GM12878 (cell line): ENCODE measurements around the gene FAR2. TPM values are rescaled to one million over a fixed set of nuclear protein-coding genes. Genes with fewer than 3 reads are reported as not detected.
A peak's percentile ranks its signal among the peaks of the same experiment; 100 is the strongest.

Experiments
- ATAC-seq: fragments of 200-7000 bp; cut with Tn5 transposase; 3 replicates; pipeline ENCODE4 v1.9.1; 2020; ENCODE audit warnings: mild to moderate bottlenecking, moderate library complexity
- BruUV-seq: library from RNA; stranded (reverse); fragments of 400-500 nt; replicated peaks from 2 replicates; lab custom pipeline; 2021; lab: Mats Ljungman, UMichigan
- CTCF ChIA-PET: fragments of 300-600 bp; sonication (Branson Sonifier 250); formaldehyde crosslinking; extraction: SDS; loops from one replicate; lab custom pipeline; 2021; ENCODE audit warnings: inconsistent platforms; lab: Yijun Ruan, JAX
- POLR2A ChIA-PET: fragments of 350-600 bp; formaldehyde crosslinking; extraction: SDS; loops from one replicate; lab custom pipeline; 2021; ENCODE audit warnings: inconsistent platforms; lab: Charles Lee
- RAD21 ChIA-PET: fragments of 300-600 bp; sonication (Branson Sonifier 250); formaldehyde crosslinking; loops from one replicate; lab custom pipeline; 2023; ENCODE audit warnings: antibody characterized with exemption; ENCODE audit not compliant: unreplicated experiment; lab: Charles Lee
- SMC1A ChIA-PET: fragments of 300-600 bp; sonication (Branson Sonifier 250); formaldehyde crosslinking; loops from one replicate; lab custom pipeline; 2023; ENCODE audit not compliant: unreplicated experiment, uncharacterized antibody; lab: Charles Lee
- DNase-seq: peaks from one replicate; pipeline ENCODE4 v3.0.0-alpha.2; 2011; ENCODE audit warnings: low read depth, low spot score
- FAIRE-seq: peaks from 3 replicates; lab custom pipeline; 2011; peaks lifted over from hg19 to GRCh38; lab: Jason Lieb, UNC
- H2AFZ ChIP-seq: 2 replicates; pipeline ENCODE4 v1.6.0; 2011; ENCODE audit warnings: low read depth, low read length, control low read depth; ENCODE audit not compliant: control insufficient read depth
- H3K27ac ChIP-seq: 2 replicates; pipeline ENCODE4 v1.5.1; 2011; ENCODE audit warnings: control low read depth; ENCODE audit not compliant: control insufficient read depth, insufficient read depth
- H3K27me3 ChIP-seq, 2 experiments: replicated peaks in 1 of 2; 2 replicates each; pipeline versions ENCODE4 v1.6.0 to v1.6.1; 2011; ENCODE audit warnings: low read length in 1 of 2; ENCODE audit not compliant: control insufficient read depth in 2 of 2, insufficient read depth in 2 of 2
- H3K36me3 ChIP-seq, 2 experiments: 2 replicates each; pipeline ENCODE4 v1.5.1; 2011; ENCODE audit warnings: low read length in 1 of 2; ENCODE audit not compliant: control insufficient read depth in 2 of 2, insufficient read depth in 2 of 2
- H3K4me1 ChIP-seq: 2 replicates; pipeline ENCODE4 v1.6.1; 2011; ENCODE audit warnings: mild to moderate bottlenecking, low read length, moderate library complexity, mixed read lengths; ENCODE audit not compliant: control insufficient read depth, insufficient read depth
- H3K4me2 ChIP-seq: 2 replicates; pipeline ENCODE4 v1.6.0; 2011; ENCODE audit warnings: control low read depth; ENCODE audit not compliant: control insufficient read depth, insufficient read depth
- H3K4me3 ChIP-seq: fragments of 200-600 bp; sonication (generic); 2 replicates; pipeline ENCODE4 v1.5.1; 2016
- H3K79me2 ChIP-seq: 2 replicates; pipeline ENCODE4 v1.6.0; 2011; ENCODE audit warnings: low read length; ENCODE audit not compliant: control insufficient read depth, insufficient read depth
- H3K9ac ChIP-seq: 2 replicates; pipeline ENCODE4 v1.8.0; 2011; ENCODE audit warnings: low read length, control low read depth, mixed read lengths; ENCODE audit not compliant: control insufficient read depth, insufficient read depth
- H3K9me3 ChIP-seq: replicated peaks from 3 replicates; pipeline ENCODE4 v1.5.1; 2011; ENCODE audit warnings: mild to moderate bottlenecking, low read length; ENCODE audit not compliant: control insufficient read depth, insufficient read depth
- H4K20me1 ChIP-seq: 2 replicates; pipeline ENCODE4 v1.6.0; 2011; ENCODE audit not compliant: control insufficient read depth, insufficient read depth
- BACH1 ChIP-seq: fragments of 450-650 bp; IDR thresholded peaks from 2 replicates; pipeline ENCODE4 v1.6.1; 2017; ENCODE audit warnings: mild to moderate bottlenecking, borderline replicate concordance
- CBX5 ChIP-seq: sonication (generic); IDR thresholded peaks from 2 replicates; pipeline ENCODE4 v1.6.1; 2016; ENCODE audit warnings: low read depth, moderate library complexity, mild to moderate bottlenecking, inconsistent platforms
- HCFC1 ChIP-seq: fragments of 150-350 bp; IDR thresholded peaks from 2 replicates; pipeline ENCODE4 v1.6.1; 2014; ENCODE audit warnings: low read length
- KLF5 ChIP-seq: fragments of 450-650 bp; IDR thresholded peaks from 2 replicates; pipeline ENCODE4 v1.6.1; 2014; ENCODE audit warnings: mild to moderate bottlenecking; ENCODE audit not compliant: partially characterized antibody
- NKRF ChIP-seq: fragments of 450-650 bp; conservative IDR thresholded peaks from 2 replicates; pipeline ENCODE4 v1.6.1; 2017; ENCODE audit warnings: mild to moderate bottlenecking, moderate library complexity
- PML ChIP-seq: IDR thresholded peaks from 2 replicates; pipeline ENCODE4 v1.6.1; 2012; ENCODE audit warnings: low read length, inconsistent platforms
- SMC3 ChIP-seq: IDR thresholded peaks from 2 replicates; pipeline ENCODE4 v1.6.1; 2011; ENCODE audit warnings: low read length, improper control_type of control experiment, borderline replicate concordance
- SREBF2 ChIP-seq: IDR thresholded peaks from 2 replicates; pipeline ENCODE4 v1.6.1; 2012; ENCODE audit warnings: mild to moderate bottlenecking, low read length
- STAT1 ChIP-seq: fragments of 450-650 bp; conservative IDR thresholded peaks from 2 replicates; pipeline ENCODE4 v1.6.1; 2014; ENCODE audit warnings: antibody characterized with exemption, mild to moderate bottlenecking
- SUZ12 ChIP-seq: fragments of 200-600 bp; sonication (generic); IDR thresholded peaks from one replicate; pipeline ENCODE4 v1.6.1; 2018; ENCODE audit warnings: antibody characterized with exemption, mild to moderate bottlenecking; ENCODE audit not compliant: unreplicated experiment
- TARDBP ChIP-seq: IDR thresholded peaks from 2 replicates; pipeline ENCODE4 v1.6.1; 2016; ENCODE audit warnings: borderline replicate concordance
- WGBS: methylation state at CpG from one replicate; pipeline ENCODE4 v1.1.6; 2016; ENCODE audit warnings: low lambda C conversion rate; ENCODE audit not compliant: insufficient replicate concordance, insufficient coverage; ENCODE audit errors: missing lambda C conversion rate; 5-methylcytosine and 5-hydroxymethylcytosine counted together
- in situ Hi-C: fragments of 300-500 bp; cut with MboI; formaldehyde crosslinking; loops from 9 replicates; pipeline ENCODE4 v1.14.3; 2018; ENCODE audit warnings: mixed read lengths
- intact Hi-C: fragments of 100-400 bp; cut with micrococcal nuclease; formaldehyde crosslinking; loops from one replicate; pipeline ENCODE4 v1.14.2; 2022; ENCODE audit not compliant: unreplicated experiment
- polyA plus RNA-seq, 11 experiments: library from polyadenylated mRNA; depleted of rRNA in 4 of 11; unstranded in 6 of 11; stranded (reverse) in 5 of 11; fragments of >200 nt; fragmentation: Nextera tagmentation in 4 of 11; fragmentation: Illumina TruSeq in 1 of 11; extraction: Ambion mirVana in 4 of 11; extraction: Trizol in 1 of 11; gene quantifications; 1 replicate in 1 of 11; 2 replicates in 10 of 11; pipeline versions ENCODE4 v1.2.1 to v1.2.3, GENCODE V29; 2011 to 2016; ENCODE audit warnings: inconsistent platforms in 2 of 11, missing spikeins in 2 of 11, low read depth in 1 of 11
- total RNA-seq, 4 experiments: library from RNA; depleted of rRNA in 3 of 4; stranded (reverse); fragments of >200 nt in 3 of 4; fragmentation: Illumina TruSeq in 1 of 4; extraction: Trizol in 1 of 4; gene quantifications; 2 replicates each; pipeline versions ENCODE4 v1.2.1 to v1.2.3, GENCODE V29; 2013 to 2021

The FAR2 gene
- total and polyA plus RNA-seq, 10 of the 15 experiments (the other 5 are each of a cell fraction or from before 2014, with no cell fraction given) = 0.50 to 1.1 (median 0.65) TPM

- no peaks in the 10 kb centered on the region for H3K27me3 ChIP-seq
- no peak for TF ChIP-seq TARDBP
- no peak for TF ChIP-seq SREBF2
- no peak for TF ChIP-seq STAT1
- no peak for TF ChIP-seq SMC3
- no peak for TF ChIP-seq SUZ12
- no peak for TF ChIP-seq KLF5
- TF ChIP-seq BACH1 = no peak
- no peaks in the 10 kb centered on the region for H3K4me1 ChIP-seq
- H4K20me1 ChIP-seq = no peaks in the 10 kb centered on the region
- SMC1A ChIA-PET = no interaction called here
- H3K9me3 ChIP-seq = no peaks in the 10 kb centered on the region
- no peak overlapping the region for H3K4me2 ChIP-seq
- H3K4me3 ChIP-seq = no peak overlapping the region
- CTCF ChIA-PET = no interaction called here
- no peak overlapping the region for H3K9ac ChIP-seq
- WGBS = 2% methylated on average over 3 of the region's 3 CpGs
- H3K27ac ChIP-seq = no peak overlapping the region
- intact Hi-C loops (no loop called here), in situ Hi-C loops (no loop called here)
- POLR2A ChIA-PET = no interaction called here
- DNase-seq (no peak), ATAC-seq (no peak), FAIRE-seq (no peak)
- no TSS peak for BruUV-seq
- RAD21 ChIA-PET = no interaction called here
- H3K79me2 ChIP-seq = no peaks in the 10 kb centered on the region
- no peak overlapping the region for H2AFZ ChIP-seq
- no peaks in the 10 kb centered on the region for H3K36me3 ChIP-seq
These were observed 142.1 kb downstream of the FAR2 start for GRCh38 chr12:29291226-29291625.

- in situ Hi-C loops = no loop called here
- no peak overlapping the region for H3K4me3 ChIP-seq
- H3K27ac ChIP-seq = no peak overlapping the region
- FAIRE-seq (no peak), DNase-seq (no peak), ATAC-seq (peak; percentile 34; the same call in 1 of the 3 replicates)
- no peak overlapping the region for H3K4me2 ChIP-seq
- CTCF ChIA-PET = interaction anchor here (0.8 to 3.0 kb wide), 3 partner anchors 9 to 227 kb away, joined by 3 to 9 read pairs (median 6); no protein-coding TSS in a partner anchor
- POLR2A ChIA-PET = no interaction called here
- H3K79me2 ChIP-seq = no peaks in the 10 kb centered on the region
- no peaks in the 10 kb centered on the region for H3K36me3 ChIP-seq
- H2AFZ ChIP-seq = no peak overlapping the region
- RAD21 ChIA-PET = no interaction called here
- SMC1A ChIA-PET = interaction anchor here (1.3 to 1.5 kb wide), 2 partner anchors 15 to 58 kb away, joined by 3 to 5 read pairs; no protein-coding TSS in a partner anchor
- H3K4me1 ChIP-seq = no peaks in the 10 kb centered on the region
- BruUV-seq = no TSS peak
- H4K20me1 ChIP-seq = no peaks in the 10 kb centered on the region
- intact Hi-C loops = no loop called here
- no peaks in the 10 kb centered on the region for H3K9me3 ChIP-seq
- 0% methylated on average over 2 of the region's 2 CpGs for WGBS
- TF ChIP-seq PML = no peak
- TF ChIP-seq CBX5 = no peak
- TF ChIP-seq HCFC1 = no peak
- no peak for TF ChIP-seq NKRF
- H3K9ac ChIP-seq = no peak overlapping the region
- H3K27me3 ChIP-seq = no peaks in the 10 kb centered on the region
These were observed 150.6 kb downstream of the FAR2 start for GRCh38 chr12:29299633-29300032.
